Hematopoietic multipotent progenitor cell treated with erythropoietin and hydrocortisone succinate and interleukin-3 and kit ligand, for 8 days (in vitro differentiated cells): ENCODE measurements around the gene TNS1.

ENCODE experiments used
- DNase-seq: peaks from one replicate; pipeline ENCODE4 v3.0.0-alpha.2; 2015

Gene TNS1

GRCh38 chr2:217997510-217997909, 5.3 kb downstream of the TNS1 start:
- DNase-seq, result no peak

- DNase-seq, result no peak
These were observed 6.4 kb downstream of the TNS1 start for GRCh38 chr2:217996361-217996760.

- no peak for DNase-seq
These were observed 7.0 kb downstream of the TNS1 start for GRCh38 chr2:217995731-217996231.

GRCh38 chr2:217994776-217995274, 8.0 kb downstream of the TNS1 start:
- DNase-seq, result no peak

GRCh38 chr2:217993817-217994463, 8.9 kb downstream of the TNS1 start:
- peak; percentile 48 for DNase-seq

- no peak for DNase-seq
These were observed 9.7 kb downstream of the TNS1 start for GRCh38 chr2:217993138-217993537.

GRCh38 chr2:217992061-217992460, 10.7 kb downstream of the TNS1 start:
- no peak for DNase-seq

- DNase-seq, result no peak
These were observed 11.9 kb downstream of the TNS1 start for GRCh38 chr2:217990791-217991465.

- no peak for DNase-seq
These were observed 12.4 kb downstream of the TNS1 start for GRCh38 chr2:217990389-217990788.

GRCh38 chr2:217989221-217989948, 13.4 kb downstream of the TNS1 start:
- DNase-seq, result no peak

- no peak for DNase-seq
These were observed 14.0 kb downstream of the TNS1 start for GRCh38 chr2:217988840-217989204.

GRCh38 chr2:217988014-217988839, 14.6 kb downstream of the TNS1 start:
- DNase-seq, result peak; percentile 74

- no peak for DNase-seq
These were observed 15.4 kb downstream of the TNS1 start for GRCh38 chr2:217987391-217987790.

GRCh38 chr2:217986256-217986961, 16.4 kb downstream of the TNS1 start:
- no peak for DNase-seq

- DNase-seq, result no peak
These were observed 19.2 kb downstream of the TNS1 start for GRCh38 chr2:217983276-217984233.

- DNase-seq, result no peak
These were observed 20.8 kb downstream of the TNS1 start for GRCh38 chr2:217981971-217982370.

- no peak for DNase-seq
These were observed 21.6 kb downstream of the TNS1 start for GRCh38 chr2:217981084-217981730.

- DNase-seq, result no peak
These were observed 22.2 kb downstream of the TNS1 start for GRCh38 chr2:217980591-217980990.

GRCh38 chr2:217980036-217980435, 22.8 kb downstream of the TNS1 start:
- no peak for DNase-seq

- DNase-seq, result no peak
These were observed 23.5 kb downstream of the TNS1 start for GRCh38 chr2:217979151-217979811.
